ENCODE data around the gene TSR1. TPM values are rescaled to one million over a fixed set of nuclear protein-coding genes. Genes with fewer than 3 reads are reported as not detected.

The TSR1 gene
- total and polyA plus RNA-seq, 7 donors = 31.0 to 64.2 (median 50.9) TPM

DNA sequence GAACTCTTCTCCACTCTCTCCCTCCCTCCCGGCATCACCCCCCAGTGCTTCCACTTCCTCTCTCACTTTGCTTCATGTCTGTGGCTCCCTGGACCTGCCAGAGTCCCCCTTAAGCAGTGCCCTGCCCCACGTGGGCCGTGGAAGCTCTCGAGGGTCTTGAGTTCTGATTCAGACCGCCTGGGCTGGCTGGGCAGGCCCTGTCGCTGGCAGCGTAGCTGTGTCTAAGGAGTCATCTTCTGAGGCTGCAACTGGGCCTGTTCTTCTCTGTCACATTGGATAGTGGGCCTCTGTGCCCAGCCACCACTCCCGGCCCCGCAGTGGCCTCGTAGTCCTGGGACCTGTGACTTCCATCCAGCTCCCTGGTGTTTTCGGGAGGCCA lies 33.9 kb upstream of the TSR1 start:
- WGBS, 3 donors = 91 to 92% (median 92%) methylated on average over 11 of the region's 11 CpGs
- no peak overlapping the region for H3K27ac ChIP-seq
- no peaks in the 10 kb centered on the region for H3K27me3 ChIP-seq (ENCODE audit: insufficient read depth in 3 of 3, low read length in 2 of 3)
- H3K9me3 ChIP-seq = no peaks in the 10 kb centered on the region
- peaks cover 0 to 62% of the 10 kb centered on the region in 2 donors for H3K36me3 ChIP-seq (ENCODE audit: insufficient read depth in 1 of 2, low read depth in 1 of 2)
- intact Hi-C loops (cut with DNase I) = no loop called here
- ATAC-seq (no peak), DNase-seq (no peak)
- peaks cover under 1% of the 10 kb centered on the region for H3K4me1 ChIP-seq
- H3K4me3 ChIP-seq = no peak overlapping the region
- TF ChIP-seq, protein P1, sequence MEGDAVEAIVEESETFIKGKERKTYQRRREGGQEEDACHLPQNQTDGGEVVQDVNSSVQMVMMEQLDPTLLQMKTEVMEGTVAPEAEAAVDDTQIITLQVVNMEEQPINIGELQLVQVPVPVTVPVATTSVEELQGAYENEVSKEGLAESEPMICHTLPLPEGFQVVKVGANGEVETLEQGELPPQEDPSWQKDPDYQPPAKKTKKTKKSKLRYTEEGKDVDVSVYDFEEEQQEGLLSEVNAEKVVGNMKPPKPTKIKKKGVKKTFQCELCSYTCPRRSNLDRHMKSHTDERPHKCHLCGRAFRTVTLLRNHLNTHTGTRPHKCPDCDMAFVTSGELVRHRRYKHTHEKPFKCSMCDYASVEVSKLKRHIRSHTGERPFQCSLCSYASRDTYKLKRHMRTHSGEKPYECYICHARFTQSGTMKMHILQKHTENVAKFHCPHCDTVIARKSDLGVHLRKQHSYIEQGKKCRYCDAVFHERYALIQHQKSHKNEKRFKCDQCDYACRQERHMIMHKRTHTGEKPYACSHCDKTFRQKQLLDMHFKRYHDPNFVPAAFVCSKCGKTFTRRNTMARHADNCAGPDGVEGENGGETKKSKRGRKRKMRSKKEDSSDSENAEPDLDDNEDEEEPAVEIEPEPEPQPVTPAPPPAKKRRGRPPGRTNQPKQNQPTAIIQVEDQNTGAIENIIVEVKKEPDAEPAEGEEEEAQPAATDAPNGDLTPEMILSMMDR (IDR thresholded peaks at IDR 0.05) = no peak

DNA sequence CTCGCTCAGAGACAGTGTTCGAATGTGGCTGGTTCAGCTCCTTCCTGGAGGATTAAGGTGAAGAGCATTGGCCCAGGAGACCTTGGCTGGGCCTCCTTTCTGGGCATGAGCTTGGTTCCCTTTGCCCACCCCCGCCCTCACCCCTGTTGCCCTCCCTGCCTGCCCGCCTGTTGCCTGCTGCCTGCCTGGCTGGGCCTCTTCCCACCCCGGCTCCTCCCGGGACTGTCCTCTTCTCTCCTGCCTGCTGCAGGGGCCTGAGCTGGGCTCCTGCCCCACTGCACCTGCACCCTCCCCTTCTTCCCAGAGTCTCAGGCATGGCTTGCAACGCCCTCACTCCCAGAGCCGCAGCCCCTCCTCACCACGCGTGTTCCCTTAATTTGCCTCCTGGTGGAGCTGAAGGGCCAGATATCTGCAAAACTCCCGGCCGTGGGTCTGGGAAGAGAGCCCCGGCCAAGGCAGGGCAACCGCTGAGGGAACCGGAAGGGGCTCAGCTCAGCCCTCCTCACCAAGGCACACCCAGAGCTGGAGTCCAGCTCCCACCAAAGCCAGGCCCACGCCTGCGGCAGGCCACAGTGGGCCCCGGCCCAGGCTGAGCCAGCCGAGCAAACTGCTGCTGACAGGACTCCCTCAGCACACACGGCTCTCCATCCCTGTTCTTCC lies 33.4 kb upstream of the TSR1 start:
- no peak for ATAC-seq
- WGBS, 3 donors = 61 to 75% (median 64%) methylated on average over 20 of the region's 20 CpGs
- intact Hi-C loops (cut with DNase I) = loop anchor here in 1 of 2 donors (10.0 kb wide), 1 partner anchor 45 kb away; no protein-coding TSS in a partner anchor

DNA sequence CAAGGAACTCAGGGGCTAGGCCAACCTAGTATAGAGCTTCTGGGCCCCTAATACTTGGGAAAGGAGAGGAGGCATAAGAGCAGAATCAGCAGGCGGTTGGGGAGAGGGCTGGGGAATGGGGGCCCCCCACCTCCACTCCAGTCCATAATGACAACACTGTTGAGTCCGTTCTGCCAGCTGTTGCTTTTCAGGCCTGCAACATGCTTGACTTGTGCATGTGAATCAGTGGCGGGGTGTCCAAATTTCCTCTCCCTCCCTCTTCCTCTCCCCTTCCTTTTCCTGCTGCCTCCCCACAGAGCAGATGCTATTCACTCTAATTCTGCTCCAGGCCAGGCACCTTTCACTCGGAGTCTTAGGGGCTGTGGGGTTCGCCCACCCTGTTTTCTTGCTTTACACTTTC lies 32.8 kb upstream of the TSR1 start:
- DNase-seq (no peak), ATAC-seq (no peak)
- Histone ChIP-seq H3K27ac (no peak overlapping the region), H3K27me3 (ENCODE audit: insufficient read depth in 3 of 3, low read length in 2 of 3) (no peaks in the 10 kb centered on the region), H3K4me3 (no peak overlapping the region), H3K36me3 (ENCODE audit: insufficient read depth in 1 of 2, low read depth in 1 of 2) (peaks cover 0 to 61% of the 10 kb centered on the region in 2 donors), H3K9me3 (no peaks in the 10 kb centered on the region), H3K4me1 (peaks cover 12% of the 10 kb centered on the region)
- TF ChIP-seq, protein P1 (IDR thresholded peaks at IDR 0.05) = no peak
- intact Hi-C loops (cut with DNase I) = loop anchor here in 1 of 2 donors (10.0 kb wide), 1 partner anchor 46 kb away; no protein-coding TSS in a partner anchor
- WGBS, 3 donors = 67 to 76% (median 73%) methylated on average over 5 of the region's 5 CpGs

More for the DNA sequence above, 33.4 kb upstream of the TSR1 start:
- H3K36me3 ChIP-seq (ENCODE audit: insufficient read depth in 1 of 2, low read depth in 1 of 2) = peaks cover 0 to 62% of the 10 kb centered on the region in 2 donors
- H3K9me3 ChIP-seq = no peaks in the 10 kb centered on the region
- no peak overlapping the region for H3K27ac ChIP-seq
- TF ChIP-seq, protein P1 (IDR thresholded peaks at IDR 0.05) = no peak
- H3K27me3 ChIP-seq (ENCODE audit: insufficient read depth in 3 of 3, low read length in 2 of 3) = no peaks in the 10 kb centered on the region
- no peak for DNase-seq
- no peak overlapping the region for H3K4me3 ChIP-seq
- H3K4me1 ChIP-seq = peaks cover 5% of the 10 kb centered on the region

DNA sequence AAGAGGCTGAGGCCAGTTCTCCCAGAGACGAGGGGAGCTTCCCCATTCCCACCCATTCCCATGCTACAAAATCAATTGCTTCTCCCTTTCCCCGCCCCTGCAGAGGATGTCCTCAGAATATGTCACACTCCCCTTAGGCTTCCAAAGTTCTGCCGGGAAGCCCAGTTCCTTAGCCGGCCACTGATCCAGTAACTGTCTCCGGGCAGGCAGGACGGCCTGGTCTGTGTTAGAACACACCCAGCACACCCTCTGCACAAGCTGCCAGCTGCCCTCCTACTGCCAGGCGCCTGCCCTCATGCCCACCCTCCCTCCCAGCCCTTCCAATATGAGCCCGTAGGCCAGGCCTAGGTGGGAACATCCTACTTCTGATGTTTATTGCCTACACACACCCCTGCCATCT lies 32.1 kb upstream of the TSR1 start:
- H3K9me3 ChIP-seq = no peaks in the 10 kb centered on the region
- peaks cover 18% of the 10 kb centered on the region for H3K4me1 ChIP-seq
- no peak overlapping the region for H3K4me3 ChIP-seq
- H3K27me3 ChIP-seq (ENCODE audit: insufficient read depth in 3 of 3, low read length in 2 of 3) = no peaks in the 10 kb centered on the region
- no peak for DNase-seq
- intact Hi-C loops (cut with DNase I) = loop anchor here in 1 of 2 donors (10.0 kb wide), 1 partner anchor 46 kb away; no protein-coding TSS in a partner anchor
- ATAC-seq = no peak
- TF ChIP-seq, protein P1 (IDR thresholded peaks at IDR 0.05) = no peak
- peaks cover 0 to 54% of the 10 kb centered on the region in 2 donors for H3K36me3 ChIP-seq (ENCODE audit: insufficient read depth in 1 of 2, low read depth in 1 of 2)
- 78 to 90% (median 83%) methylated on average over 8 of the region's 8 CpGs for WGBS, 3 donors
- no peak overlapping the region for H3K27ac ChIP-seq
